Measurements from ENCODE around the gene CMTM4. TPM values are rescaled to one million over a fixed set of nuclear protein-coding genes. Genes with fewer than 3 reads are reported as not detected.
"Not testable (repeated sequence)": the region's sequence is repeated elsewhere in the genome, so short reads cannot be mapped to it uniquely, and the experiment has no call there.

The CMTM4 gene
- total RNA-seq, 1 donor from 2014 or later, result 32.5 TPM

- TF ChIP-seq CTCF (IDR thresholded peaks at IDR 0.05), result no peak
- no peak for DNase-seq (ENCODE audit: low spot score)
- H3K27me3 Mint-ChIP-seq (ENCODE audit: low read depth), result no peaks in the 10 kb centered on the region
- no peak overlapping the region for H3K4me3 Mint-ChIP-seq (ENCODE audit: unreplicated experiment)
- peaks cover 54% of the 10 kb centered on the region for H3K4me1 Mint-ChIP-seq (ENCODE audit: low read depth)
- H3K9me3 Mint-ChIP-seq (ENCODE audit: low read depth), result no peaks in the 10 kb centered on the region
- peak overlapping the region; percentile 59 for H3K27ac Mint-ChIP-seq (ENCODE audit: unreplicated experiment)
- peaks cover 15% of the 10 kb centered on the region for H3K36me3 Mint-ChIP-seq (ENCODE audit: low read depth)
Observed at GRCh38 chr16:66614161-66614802, 82.3 kb downstream of the CMTM4 start.

GRCh38 chr16:66612422-66612821, 84.1 kb downstream of the CMTM4 start:
- TF ChIP-seq CTCF (IDR thresholded peaks at IDR 0.05), result no peak
- Mint-ChIP-seq H3K4me3 (ENCODE audit: unreplicated experiment) (no peak overlapping the region), H3K4me1 (ENCODE audit: low read depth) (peaks cover 51% of the 10 kb centered on the region), H3K27ac (ENCODE audit: unreplicated experiment) (no peak overlapping the region), H3K9me3 (ENCODE audit: low read depth) (no peaks in the 10 kb centered on the region), H3K27me3 (ENCODE audit: low read depth) (no peaks in the 10 kb centered on the region), H3K36me3 (ENCODE audit: low read depth) (peaks cover 15% of the 10 kb centered on the region)
- DNase-seq (ENCODE audit: low spot score), result no peak

GRCh38 chr16:66611911-66612310, 84.6 kb downstream of the CMTM4 start:
- H3K27ac Mint-ChIP-seq (ENCODE audit: unreplicated experiment); H3K9me3 Mint-ChIP-seq (ENCODE audit: low read depth); DNase-seq (ENCODE audit: low spot score); H3K27me3 Mint-ChIP-seq (ENCODE audit: low read depth); H3K4me3 Mint-ChIP-seq (ENCODE audit: unreplicated experiment): not testable (repeated sequence)
- Mint-ChIP-seq H3K4me1 (ENCODE audit: low read depth) (peaks cover 51% of the 10 kb centered on the region), H3K36me3 (ENCODE audit: low read depth) (peaks cover 15% of the 10 kb centered on the region)

DNA sequence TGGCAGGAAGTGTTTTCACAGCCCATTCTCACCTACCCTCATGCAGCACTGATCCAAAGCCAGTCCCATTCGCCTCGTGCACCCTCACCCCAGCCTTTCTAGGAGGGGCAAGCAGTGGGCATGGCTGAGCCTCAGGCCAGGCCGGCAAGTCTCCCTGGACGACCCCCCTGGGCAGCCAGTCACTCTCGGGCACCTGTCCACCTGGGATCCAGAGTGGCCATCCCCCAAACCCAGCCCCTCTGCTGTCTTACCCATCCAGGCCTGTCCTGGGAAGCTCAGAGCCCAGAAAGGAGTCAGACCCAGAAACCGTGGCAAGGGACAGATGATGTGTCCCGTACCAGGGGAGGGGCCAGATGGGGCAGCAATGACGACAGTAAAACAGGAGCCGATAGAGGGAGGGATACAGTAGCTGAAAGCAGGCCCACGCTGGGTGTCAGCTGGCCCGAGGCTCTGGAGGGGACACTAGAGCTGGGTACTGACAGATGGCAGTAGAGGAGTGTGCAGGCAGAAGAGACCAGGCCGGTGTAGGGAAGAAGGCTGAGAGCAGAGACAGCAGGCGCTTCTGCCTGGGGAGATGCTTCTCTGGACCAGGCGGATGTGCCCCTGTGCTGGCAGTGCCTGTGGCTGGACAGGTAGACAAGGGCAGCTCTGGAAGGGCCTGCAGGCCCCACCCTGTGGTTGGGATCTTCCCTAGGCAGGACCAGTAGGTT, 86.3 kb downstream of the CMTM4 start:
- Mint-ChIP-seq H3K36me3 (ENCODE audit: low read depth) (peaks cover 15% of the 10 kb centered on the region), H3K27ac (ENCODE audit: unreplicated experiment) (peak overlapping the region; percentile 45), H3K27me3 (ENCODE audit: low read depth) (no peaks in the 10 kb centered on the region), H3K4me1 (ENCODE audit: low read depth) (peaks cover 43% of the 10 kb centered on the region), H3K9me3 (ENCODE audit: low read depth) (no peaks in the 10 kb centered on the region), H3K4me3 (ENCODE audit: unreplicated experiment) (no peak overlapping the region)
- DNase-seq (ENCODE audit: low spot score), result no peak
- TF ChIP-seq CTCF (IDR thresholded peaks at IDR 0.05), result no peak

DNA sequence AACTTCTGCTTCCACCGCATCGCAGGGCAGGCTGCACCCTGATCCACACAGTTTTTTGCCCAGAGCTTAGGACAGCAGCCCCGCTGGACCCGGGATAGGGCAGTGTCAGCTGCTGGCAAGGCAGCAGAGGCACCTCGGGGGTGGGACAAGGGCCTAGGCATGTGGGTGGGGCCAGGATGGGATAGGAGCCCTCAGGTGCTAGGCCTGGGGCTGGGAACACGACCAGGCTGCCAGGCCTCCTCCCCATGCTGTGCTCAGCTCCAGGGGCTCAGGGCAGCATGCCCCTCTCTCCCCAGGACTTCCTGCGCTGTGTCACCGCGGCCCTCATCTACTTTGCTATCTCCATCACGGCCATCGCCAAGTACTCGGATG, 87.4 kb downstream of the CMTM4 start:
- Mint-ChIP-seq H3K9me3 (ENCODE audit: low read depth) (no peaks in the 10 kb centered on the region), H3K36me3 (ENCODE audit: low read depth) (peaks cover 15% of the 10 kb centered on the region), H3K4me1 (ENCODE audit: low read depth) (peaks cover 32% of the 10 kb centered on the region), H3K27me3 (ENCODE audit: low read depth) (no peaks in the 10 kb centered on the region), H3K27ac (ENCODE audit: unreplicated experiment) (no peak overlapping the region), H3K4me3 (ENCODE audit: unreplicated experiment) (no peak overlapping the region)
- DNase-seq (ENCODE audit: low spot score), result no peak
- no peak for TF ChIP-seq CTCF (IDR thresholded peaks at IDR 0.05)

All from chondrocyte (in vitro differentiated cells).